Mammary epithelial cell (primary cell): ENCODE results near the gene CADM2.

Experiments used
- CTCF ChIP-seq, 2 donors: IDR thresholded peaks in 1 of 2; conservative IDR thresholded peaks in 1 of 2; 2 replicates each; pipeline ENCODE4 v1.5.1; 2011 to 2012; ENCODE audit warnings: inconsistent platforms in 2 of 2, low read length in 2 of 2, mild to moderate bottlenecking in 2 of 2, control low read depth in 1 of 2, low read depth in 1 of 2; ENCODE audit not compliant: insufficient read depth in 1 of 2; ENCODE audit errors: extremely low read depth in 1 of 2
- EZH2 ChIP-seq: IDR thresholded peaks from 2 replicates; pipeline ENCODE4 v1.6.1; 2012; ENCODE audit warnings: low read length, inconsistent platforms, borderline replicate concordance

- TF ChIP-seq CTCF (conservative IDR thresholded peaks at IDR 0.05 in 1 of 2, IDR thresholded peaks at IDR 0.05 in 1 of 2; ENCODE audit: extremely low read depth in 1 of 2, insufficient read depth in 1 of 2, low read depth in 1 of 2, low read length in 2 of 2), result no peak
- TF ChIP-seq EZH2, result no peak
These were observed 71.3 kb downstream of the CADM2 start for GRCh38 chr3:85030052-85030451.
